Right renal pelvis (tissue), 4 donors: ENCODE measurements around the gene CDIPT. TPM values are rescaled to one million over a fixed set of nuclear protein-coding genes. Genes with fewer than 3 reads are reported as not detected.
A peak's percentile ranks its signal among the peaks of the same experiment; 100 is the strongest.
"Not testable (repeated sequence)": the region's sequence is repeated elsewhere in the genome, so short reads cannot be mapped to it uniquely, and the experiment has no call there.

Experiments used
- DNase-seq, 4 donors: peaks; one replicate each; pipeline ENCODE4 v3.0.0-alpha.2; 2013; ENCODE audit warnings: low read depth in 4 of 4, low spot score in 3 of 4, missing footprints in 1 of 4
- polyA plus RNA-seq, 4 donors: library from polyadenylated mRNA; unstranded; fragments of 120-200 nt; gene quantifications; one replicate each; pipeline ENCODE4 v1.2.1, GENCODE V29; 2013; ENCODE audit not compliant: insufficient read length in 4 of 4

CDIPT gene
- polyA plus RNA-seq, 4 donors = 104 to 133 (median 112) TPM

DNA sequence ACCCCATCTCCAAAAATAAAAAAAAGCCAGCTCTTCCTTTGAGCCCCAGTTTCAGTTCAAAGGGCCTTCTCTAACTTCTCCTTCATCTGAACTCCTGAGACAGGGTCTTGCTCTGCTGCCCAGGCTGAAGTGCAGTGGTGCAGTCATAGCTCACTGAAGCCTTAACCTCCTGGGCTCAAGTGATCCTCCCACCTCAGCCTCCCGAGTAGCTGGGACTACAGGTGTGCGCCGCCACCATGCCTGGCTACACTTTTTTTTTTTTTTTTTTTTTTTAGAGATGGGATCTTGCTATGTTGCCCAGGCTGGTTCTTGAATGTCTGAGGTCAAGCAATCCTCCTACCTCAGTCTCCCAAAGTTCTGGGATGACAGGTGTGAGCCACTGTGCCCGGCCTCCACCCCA is 29.8 kb downstream of the CDIPT start:
- DNase-seq = not testable (repeated sequence)

DNA sequence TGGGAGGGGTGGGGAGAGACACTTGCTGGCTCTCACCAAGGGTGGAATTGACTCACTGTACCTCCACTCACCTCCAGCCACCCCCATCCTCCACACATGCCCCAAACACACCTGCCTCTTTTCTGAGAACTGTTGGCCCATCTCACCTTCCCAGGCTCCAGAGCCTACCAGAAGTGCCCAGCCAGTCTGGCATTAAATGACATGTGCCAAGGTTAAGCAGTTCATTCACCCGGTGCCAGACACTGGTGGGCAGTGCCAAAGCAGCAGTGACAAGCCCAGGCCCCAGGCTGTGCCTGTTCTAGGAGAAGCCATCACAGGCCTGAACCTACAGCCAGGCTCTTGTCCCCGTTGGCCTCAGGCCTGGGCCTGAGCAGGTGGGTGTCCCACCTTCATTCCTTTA is 31.5 kb downstream of the CDIPT start:
- DNase-seq = no peak

DNA sequence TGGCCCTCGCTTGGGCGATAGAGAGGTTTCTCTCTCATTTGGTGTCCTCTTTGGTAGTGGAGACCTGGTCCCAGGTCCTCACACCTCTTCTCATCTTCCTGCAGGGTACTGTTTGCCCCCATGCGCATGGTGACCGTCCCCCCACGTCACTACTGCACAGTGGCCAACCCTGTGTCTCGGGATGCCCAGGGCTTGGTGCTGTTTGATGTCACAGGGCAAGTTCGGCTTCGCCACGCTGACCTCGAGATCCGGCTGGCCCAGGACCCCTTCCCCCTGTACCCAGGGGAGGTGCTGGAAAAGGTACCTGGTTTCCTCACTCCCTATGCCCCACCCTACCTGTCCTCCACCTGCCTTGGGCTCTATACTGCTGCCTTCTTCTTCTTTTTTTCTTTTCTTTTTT is 32.3 kb downstream of the CDIPT start:
- DNase-seq = no peak

DNA sequence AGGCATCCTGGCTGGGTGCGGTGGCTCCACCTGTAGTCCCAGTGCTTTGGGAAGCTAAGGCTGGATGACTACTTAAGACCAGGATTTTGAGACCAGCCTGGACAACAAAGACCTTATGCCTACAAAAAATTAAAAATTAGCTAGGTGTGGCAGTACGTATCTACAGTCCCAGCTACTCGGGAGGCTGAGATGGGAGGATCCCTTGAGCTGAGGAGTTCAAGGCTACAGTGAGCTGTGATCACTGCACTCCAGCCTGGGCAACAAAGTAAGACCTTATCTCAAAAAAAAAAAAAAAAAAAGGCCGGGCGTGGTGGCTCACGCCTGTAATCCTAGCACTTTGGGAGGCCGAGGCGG is 36.7 kb downstream of the CDIPT start:
- no peak for DNase-seq

DNA sequence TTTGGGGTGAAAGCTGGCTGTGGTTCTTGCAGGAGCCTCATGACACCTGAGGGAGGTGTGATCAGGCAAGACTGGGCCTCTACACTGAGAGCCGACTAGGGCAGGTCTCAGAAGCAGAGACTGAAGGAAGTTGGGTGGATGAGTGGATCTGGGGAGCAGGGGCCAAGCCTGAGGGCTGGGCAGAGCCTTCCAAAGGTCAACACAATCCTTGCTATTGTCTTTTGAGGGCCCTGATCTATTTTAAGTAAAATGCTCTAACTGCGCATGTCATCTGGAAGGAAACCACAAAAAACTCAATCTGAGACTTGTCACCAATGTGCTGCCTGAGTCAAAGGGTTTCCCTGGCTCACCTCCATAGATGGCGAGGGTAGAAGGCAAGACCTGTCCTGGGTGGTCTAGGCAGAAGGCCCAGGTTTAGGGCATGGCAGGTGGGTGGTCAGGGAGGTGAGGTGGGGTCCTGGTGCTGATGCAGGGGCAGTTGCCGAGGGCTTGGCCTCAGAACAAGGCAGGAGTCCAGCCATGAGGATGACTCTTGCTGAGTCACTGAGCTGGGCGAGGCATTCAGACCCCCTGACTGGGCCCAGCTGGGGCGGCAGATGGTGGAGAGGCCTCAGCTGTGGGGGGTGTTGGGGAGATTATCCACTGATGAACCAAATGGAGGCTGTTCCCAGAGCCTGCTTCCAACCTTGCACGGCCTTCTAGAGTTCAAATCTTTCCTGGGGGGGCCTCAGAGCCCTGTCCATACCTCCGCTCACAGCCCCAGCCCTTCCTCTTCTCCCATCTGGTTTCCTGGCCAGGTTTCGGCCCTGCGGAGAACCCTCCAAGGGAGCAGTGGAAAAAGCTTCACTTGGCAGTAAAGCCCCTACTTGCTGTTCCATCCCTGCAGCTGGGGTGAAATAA is 37.6 kb downstream of the CDIPT start:
- DNase-seq = no peak

DNA sequence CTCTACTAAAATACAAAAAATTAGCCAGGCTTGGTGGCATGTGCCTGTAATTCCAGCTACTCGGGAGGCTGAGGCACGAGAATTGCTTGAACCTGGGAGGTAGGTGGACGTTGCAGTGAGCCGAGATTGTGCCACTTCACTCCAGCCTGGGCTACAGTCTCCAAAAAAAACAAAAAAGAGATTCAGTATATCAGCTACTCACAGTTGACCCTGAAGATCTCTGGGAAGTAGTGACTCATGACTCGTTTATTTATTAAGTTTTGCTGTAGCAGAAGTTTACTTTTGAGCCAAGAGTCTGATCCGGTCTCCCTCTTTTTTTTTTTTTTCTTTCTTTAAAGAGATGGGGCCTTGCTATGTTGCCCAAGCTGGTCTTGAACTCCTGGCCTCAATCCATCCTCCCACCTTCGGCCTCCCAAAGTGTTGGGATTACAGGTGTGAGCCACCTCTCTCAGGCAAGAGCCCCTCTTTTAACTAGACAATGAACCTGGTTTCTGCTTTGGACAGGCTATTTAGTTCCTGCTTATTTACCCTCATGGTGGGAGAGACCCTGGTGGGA is 38.4 kb downstream of the CDIPT start:
- no peak for DNase-seq

DNA sequence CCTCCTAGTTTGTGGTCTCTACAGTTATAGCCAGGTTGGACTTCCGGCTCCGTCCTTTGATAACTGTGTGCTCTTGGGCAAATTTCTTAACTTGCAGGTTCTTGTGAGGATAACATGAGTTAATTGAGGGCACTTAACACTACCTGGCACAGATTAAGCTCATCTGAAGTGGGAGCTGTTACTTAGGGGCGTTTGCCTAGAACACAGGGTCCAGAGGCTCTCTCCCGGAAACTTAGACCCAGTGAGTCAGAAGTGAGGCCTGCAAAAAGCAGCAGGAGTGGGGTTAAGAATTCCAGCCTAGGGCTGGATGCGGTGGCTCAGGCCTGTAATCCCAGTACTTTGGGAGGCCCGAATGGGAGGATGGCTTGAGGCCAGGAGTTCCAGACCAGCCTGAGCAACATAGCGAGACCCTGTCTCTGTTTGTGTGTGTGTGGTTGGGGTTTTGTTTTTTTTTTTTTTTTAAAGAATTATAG is 41.3 kb downstream of the CDIPT start:
- no peak for DNase-seq

DNA sequence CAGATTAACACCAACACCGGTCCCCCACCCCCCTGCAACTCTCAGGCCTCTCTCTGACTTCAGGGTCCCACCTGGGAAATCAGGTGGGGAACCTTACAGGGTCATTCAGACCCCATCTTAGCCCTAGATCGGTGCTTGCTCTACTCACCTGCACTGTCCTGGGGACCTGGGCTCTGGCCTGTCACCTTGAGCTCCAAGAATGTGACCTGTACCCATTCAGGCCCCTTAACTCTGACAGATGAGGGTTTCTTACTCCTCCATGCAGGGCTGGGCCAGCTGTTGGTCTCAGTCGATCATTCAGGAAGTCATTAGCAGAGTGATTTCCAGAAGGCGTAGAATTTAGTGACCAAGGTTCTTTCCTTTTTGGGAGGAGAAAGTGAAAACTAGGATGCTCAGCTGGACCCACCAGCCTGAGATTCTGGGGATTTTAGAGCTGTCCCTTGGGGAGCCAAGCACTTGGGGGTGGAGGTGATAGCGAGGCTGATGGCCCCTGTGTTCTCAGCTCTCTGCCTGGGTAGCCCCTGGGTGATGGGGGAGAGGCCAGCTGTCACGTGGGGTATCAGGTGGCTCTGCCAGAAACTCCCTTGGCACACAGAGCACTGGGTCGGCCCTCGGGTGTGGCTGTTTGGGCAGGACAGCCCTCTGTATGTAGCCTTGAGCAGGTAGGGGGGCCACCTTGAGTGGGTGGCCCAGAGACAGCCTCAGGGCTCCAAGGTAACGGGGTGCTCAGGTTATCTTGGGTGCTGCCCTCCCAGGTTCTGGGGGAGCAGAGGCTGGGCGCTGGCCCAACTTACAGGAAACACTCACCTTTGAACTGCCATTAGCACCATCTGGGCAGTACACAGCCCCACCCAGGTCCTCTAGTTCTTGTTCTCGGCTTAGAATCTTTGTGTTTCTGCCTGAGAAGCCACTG is 42.0 kb downstream of the CDIPT start:
- no peak for DNase-seq

DNA sequence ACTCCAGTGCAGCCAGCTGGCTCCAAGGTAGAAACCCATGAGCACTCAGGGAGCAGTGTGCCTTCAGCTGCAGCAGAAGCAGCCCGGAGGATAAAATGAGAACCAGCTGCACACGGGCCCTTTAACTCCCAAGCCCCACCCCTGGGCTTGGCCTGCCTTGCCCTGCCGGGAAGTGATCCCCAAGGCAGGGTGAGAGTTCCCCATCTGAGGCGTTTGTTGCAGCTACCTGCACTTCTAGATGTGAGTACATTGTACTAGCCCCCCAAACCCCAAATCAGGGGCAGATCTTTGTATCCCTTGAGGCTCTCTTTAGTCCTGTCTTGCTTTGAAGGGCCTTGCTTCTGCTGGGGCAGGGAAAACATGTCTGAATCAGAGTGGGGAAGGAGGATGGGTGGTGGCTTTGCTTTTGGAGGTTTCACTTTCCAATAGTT is 42.7 kb downstream of the CDIPT start, which contains the start of gene MVP:
MVP (plus strand) TSS at position 192 of the 431 bp plus-strand sequence. CDS start 10,088 bp downstream, outside the sequence.
- DNase-seq = no peak

DNA sequence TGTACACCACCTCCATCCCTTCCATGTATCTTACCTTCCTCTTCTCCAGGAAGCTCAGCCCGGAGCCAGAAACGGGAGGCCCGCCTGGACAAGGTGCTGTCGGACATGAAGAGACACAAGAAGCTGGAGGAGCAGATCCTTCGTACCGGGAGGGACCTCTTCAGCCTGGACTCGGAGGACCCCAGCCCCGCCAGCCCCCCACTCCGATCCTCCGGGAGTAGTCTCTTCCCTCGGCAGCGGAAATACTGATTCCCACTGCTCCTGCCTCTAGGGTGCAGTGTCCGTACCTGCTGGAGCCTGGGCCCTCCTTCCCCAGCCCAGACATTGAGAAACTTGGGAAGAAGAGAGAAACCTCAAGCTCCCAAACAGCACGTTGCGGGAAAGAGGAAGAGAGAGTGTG is 43.5 kb downstream of the CDIPT start:
- DNase-seq = no peak

DNA sequence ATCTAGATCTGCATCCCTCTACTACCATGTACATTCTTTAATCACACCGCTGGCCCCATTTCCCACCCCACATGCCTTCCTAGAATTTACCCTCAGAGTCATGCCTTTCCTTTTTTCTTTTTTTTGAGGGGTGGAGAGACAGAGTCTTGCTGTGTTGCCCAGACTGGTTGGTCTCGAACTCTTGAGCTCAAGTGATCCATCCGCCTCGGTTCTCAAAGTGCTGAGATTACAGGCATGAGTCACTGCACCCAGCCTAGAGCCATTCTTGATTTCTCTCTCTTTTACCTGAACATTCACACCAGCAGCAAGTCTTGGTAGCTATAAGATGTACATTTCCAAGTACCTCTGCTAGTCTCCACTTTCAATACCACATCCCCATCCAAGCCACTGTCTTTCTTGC is 44.9 kb downstream of the CDIPT start:
- DNase-seq = no peak

DNA sequence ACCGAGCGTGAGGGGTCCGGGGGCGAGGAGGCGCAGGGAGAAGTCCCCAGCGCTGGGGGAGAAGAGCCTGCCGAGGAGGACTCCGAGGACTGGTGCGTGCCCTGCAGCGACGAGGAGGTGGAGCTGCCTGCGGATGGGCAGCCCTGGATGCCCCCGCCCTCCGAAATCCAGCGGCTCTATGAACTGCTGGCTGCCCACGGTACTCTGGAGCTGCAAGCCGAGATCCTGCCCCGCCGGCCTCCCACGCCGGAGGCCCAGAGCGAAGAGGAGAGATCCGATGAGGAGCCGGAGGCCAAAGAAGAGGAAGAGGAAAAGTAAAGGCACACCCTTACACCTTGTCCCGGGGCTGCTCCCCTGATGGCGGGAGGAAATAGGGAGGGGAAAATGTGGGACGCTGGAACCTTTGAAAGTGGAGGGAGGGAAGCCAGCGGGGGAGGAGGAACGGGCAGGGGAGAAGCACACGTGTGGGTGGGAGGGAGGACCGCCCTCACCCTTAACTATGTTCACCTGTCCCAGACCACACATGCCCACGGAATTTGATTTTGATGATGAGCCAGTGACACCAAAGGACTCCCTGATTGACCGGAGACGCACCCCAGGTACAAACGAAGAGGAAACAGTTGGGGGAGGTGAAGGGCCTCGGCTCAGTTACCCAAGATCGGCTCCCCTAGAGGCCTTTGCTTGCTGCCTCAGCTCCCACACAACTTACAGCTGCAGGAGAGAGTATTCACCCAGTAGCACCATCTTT is 46.2 kb downstream of the CDIPT start:
- no peak for DNase-seq

DNA sequence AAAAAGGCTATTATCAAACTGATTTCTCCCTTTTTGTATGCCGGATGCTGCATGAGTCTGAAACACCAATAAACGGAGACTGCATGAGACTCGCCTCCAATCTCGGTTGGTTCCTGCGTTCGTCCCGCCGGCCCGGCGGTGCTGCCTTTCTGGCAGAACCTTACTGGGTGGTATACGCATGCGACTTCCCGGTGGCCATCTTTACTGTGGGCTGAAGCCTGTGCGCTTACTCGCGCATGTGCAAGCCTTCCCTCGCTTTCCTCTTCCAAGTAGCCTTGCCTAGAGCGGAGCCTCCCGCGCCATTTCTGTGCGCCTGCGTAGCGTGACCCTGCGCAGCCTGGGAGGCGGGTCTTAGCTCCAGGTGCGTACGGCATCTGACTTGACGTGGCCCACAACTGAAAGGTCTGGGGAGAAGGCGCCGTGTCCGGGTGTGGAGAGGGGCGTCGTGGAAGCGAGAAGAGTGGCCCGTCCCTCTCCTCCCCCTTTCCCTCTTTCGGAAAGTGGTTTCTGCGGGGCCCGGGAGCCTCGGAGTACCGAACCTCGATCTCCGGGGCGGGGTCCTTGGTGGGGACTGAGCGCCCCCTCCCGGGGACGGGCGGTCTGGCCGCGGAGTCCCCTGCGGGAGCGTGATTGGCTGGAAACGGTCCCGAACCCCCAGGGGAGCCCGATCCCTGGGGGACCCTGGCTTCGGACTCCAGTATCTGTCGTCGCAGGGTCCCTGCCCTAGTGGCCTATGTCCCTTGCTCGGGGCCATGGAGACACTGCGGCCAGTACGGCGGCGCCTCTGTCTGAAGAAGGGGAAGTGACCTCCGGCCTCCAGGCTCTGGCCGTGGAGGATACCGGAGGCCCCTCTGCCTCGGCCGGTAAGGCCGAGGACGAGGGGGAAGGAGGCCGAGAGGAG is 47.0 kb downstream of the CDIPT start, which contains the start of gene PAGR1:
PAGR1 (plus strand) TSS at position 360 of the 901 bp plus-strand sequence; CDS start at position 734, 374 bp downstream.
- peak; percentile 98 for DNase-seq

DNA sequence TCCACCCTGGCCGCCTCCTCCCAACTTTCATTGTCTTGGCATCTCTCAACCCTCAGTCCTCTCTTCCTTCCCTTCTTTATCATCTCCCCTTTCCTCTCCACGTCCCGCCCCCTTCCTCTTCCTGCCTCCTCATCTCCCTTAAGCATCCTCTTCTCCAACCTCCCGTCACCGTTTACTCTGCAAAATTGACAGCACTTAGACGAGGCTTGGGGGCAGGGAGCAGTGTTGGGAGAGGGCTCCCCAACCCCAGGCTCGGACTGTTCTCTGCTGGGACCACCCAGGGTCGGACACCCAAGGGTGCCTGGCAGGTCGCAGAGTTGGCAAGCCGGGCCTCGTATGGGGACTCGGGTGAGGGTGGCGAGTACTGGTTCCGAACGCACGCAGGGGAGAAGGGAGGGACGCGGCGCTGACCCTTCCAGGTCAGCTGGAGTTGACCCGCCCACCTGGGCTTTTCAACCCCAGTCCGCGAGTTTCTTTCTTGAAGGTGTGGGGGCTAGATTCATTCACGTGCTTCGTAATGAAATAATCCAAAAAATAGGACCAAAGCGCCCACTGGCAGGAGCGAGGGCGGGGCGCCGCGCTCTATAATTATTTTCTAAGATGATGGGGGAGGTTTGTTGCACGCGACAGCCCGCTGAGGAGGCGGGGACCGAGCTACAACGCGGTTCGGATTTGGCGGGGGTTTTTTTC is 47.8 kb downstream of the CDIPT start:
- DNase-seq = no peak

DNA sequence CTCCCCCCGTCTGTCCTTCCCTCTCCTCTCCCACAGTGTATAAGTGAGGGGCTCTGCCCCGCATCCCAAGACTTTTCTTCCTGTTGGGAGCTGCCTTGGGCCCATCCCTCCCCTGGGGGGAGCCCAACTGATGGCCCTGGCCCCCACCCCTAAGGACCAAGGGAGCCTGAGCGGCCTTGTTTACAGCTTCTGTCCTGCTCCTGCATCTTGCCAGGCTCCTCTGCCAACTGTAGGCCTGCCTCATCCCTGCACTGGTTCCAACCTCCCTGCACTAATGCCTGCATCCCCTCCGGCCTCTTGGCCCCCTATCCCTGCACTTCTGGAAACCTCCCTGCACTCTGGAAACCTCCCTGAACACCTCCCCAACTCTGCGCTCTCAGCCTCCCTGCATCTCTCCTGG is 48.4 kb downstream of the CDIPT start:
- DNase-seq = no peak

DNA sequence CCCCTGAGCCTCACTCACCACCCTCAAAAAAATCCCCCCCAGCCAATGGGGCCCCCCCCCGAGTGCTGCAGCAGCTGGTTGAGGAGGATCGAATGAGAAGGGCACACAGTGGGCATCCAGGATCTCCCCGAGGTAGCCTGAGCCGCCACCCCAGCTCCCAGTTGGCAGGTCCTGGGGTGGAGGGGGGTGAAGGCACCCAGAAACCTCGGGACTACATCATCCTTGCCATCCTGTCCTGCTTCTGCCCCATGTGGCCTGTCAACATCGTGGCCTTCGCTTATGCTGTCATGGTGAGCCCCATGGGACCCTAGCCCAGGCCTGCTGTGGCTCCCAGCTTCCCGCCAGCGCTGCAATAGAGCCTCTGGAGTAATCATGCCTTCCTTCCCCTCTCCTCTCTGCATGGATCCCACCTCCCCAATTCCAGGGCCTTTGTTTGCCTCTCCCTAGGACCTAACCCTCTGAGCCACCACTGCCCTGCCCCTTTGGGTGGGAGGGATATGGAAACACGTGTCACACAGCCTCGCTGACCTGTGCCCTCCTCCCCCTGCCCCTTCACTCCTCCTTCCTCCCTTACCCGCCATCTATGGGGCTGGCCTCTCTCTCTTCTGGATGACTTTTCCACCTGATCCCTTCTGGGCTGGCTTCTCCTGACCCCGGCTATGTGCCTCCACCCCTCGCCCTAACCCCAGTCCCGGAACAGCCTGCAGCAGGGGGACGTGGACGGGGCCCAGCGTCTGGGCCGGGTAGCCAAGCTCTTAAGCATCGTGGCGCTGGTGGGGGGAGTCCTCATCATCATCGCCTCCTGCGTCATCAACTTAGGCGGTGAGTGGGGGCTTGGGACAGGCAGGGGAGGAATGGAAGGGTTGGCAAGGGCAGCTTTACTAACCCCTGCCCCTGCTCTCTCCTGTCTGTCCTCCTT is 49.1 kb downstream of the CDIPT start:
- no peak for DNase-seq
